HL-60/S4 treated with phorbol 12-myristate 13-acetate at 8.2 ng/mL for 4 days and 3 days (cell line): Measurements from ENCODE around the gene RPL27.
"Not testable (repeated sequence)": the region's sequence is repeated elsewhere in the genome, so short reads cannot be mapped to it uniquely, and the experiment has no call there.

Source experiments
- in situ Hi-C: fragments of 300-500 bp; cut with MboI; formaldehyde crosslinking; loops from 2 replicates; pipeline ENCODE4 v1.15.0; 2022; ENCODE audit warnings: low sequenced_read_pairs

RPL27 gene

DNA sequence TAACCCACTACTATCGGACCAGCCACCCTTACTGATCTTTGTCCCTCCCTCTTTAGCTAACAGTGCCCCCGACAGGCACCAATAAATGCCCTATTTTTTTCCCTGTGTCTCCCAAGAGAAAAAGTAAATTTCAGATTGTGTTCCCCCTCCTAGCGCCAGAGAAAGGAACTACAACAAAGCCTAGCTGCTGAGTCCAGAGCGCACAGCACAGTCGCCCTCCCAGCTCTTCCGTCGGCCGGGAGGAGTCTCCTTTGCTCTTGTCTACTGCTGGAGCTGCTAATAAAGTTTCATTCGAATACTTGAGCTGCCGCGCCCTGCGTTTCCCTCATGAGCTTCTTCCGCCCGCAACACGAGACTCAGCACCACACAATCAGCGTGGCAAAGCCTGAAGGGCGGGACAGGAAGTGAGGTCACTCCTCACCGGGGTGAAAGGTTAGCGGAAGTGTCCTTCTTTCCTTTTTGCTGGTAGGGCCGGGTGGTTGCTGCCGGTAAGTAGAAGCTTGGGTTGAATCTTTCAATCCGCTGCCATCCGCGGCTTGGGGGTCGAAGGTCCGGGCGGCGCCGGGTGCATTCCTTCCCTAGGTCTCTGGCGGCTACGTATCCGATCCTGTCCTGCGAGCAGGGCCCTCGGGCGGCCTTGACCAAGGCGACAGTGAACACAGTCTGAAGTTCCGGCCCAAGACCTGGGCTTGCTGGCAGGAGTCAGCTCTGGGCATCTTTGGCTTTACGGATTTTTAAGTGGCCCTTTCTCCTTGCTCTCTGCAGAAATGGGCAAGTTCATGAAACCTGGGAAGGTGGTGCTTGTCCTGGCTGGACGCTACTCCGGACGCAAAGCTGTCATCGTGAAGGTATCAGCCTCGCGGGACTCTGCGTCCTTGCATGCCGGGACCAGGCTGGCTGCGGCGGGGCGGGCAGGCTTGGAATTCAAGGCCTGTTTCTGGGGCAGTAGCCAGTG lies at the start of gene RPL27:
RPL27 (plus strand) TSS at position 436 of the 955 bp plus-strand sequence; CDS start at position 768, 332 bp downstream.
- in situ Hi-C loops: no loop called here

DNA sequence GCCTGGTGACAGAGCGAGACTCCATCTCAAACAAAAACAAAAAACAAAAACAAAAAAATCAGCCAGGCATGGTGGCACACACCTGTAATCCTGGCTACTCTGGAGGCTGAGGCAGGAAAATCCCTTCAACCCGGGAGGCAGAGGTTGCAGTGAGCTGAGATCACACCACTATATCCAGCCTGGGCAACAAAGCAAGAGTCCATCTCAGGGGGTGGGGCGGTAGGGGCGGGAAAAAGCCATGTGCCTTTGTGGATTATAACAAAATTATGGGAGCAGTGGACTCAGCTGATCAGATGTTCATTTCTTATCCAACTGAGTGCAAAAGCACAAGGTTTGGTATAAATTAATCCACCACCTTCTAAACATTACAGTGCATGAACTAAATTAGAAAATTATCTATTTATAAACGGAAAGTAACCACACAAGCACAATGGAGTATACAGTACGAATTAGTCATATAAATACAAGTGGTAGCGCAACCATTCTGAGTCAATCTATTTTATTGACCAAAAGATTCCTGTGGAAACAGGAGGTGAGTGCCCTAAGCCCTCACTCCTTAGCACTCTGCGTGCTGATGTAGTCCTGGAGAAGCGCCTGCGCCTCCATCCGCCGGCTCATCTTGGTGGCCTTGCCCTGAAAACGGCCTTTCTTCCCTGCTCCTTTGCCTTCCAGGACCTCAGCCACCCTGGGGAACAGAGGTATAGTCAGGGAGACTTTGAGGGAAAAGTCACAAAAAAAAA lies 48.0 kb upstream of the RPL27 start:
- in situ Hi-C loops: no loop called here

- in situ Hi-C loops: no loop called here
These were observed 44.5 kb upstream of the RPL27 start for GRCh38 chr17:42953669-42954068.

DNA sequence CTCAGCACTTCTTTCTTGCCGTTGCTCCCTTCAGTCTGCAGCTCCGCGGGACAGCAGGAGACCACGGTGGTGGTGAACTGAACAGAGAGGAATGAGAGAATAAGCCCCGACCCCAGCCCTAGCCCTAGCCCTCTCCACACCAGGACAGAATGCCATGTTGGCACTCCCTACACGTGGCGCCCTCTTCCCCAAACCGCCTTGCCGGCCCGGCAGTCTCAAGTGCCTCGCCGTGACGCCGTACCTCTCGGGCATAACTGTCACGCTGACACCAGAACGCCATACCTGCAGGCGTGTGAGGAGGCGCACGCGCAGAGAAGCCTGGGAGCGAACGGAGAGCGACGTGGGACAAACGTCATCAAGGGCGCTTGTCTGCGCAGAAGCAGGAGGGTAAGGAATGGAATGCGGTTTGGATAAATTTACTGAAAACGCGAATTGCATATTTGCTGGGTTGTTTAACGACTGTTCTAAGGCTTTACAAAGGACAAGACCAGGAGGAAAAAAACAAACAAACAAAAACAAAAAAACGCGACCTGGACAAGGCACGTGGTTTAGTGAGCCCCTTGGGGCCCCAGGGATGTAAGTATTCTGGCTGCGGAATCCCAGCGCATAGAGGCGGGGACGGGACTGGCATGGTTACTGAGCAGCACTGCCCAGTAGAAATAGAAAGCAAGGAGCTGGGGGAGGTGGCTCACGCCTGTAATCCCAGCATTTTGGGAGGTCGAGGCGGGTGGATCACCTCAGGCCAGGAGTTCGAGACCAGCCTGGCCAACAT lies 33.9 kb upstream of the RPL27 start, which contains the start of gene AARSD1:
AARSD1 (minus strand) TSS at position 294 of the 772 bp plus-strand sequence; CDS start at position 280, 14 bp downstream.
- in situ Hi-C loops: no loop called here

GRCh38 chr17:42967925-42968324 lies 30.3 kb upstream of the RPL27 start:
- in situ Hi-C loops: no loop called here

DNA sequence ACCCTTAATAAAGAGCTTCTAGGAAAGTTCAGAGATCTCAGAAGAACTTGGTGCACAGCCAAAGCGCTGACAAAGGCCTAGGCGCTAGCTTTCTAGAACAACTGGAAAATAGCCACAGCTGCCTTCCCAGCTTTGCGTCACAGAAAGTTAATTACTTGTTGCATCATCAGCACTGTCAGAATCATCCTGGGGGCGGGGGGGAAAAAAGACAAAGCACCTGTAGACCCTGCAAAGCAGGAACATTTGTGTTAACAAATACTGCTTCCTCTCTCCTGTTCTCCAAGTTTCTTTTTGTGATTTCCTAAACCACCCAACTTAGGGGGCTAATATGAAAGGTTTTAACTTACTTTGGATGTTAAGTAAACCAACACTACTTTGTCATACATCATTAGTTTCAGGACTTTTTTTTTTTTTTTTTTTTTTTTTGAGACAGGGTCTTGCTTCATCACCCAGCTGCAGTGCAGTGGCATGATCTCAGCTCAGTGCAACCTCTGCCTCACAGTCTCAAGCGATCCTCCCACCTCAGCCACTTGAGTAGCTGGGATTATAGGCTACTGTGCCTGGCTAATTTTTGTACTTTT lies 29.1 kb upstream of the RPL27 start:
- in situ Hi-C loops: no loop called here

GRCh38 chr17:42971589-42971988 lies 26.6 kb upstream of the RPL27 start:
- in situ Hi-C loops: no loop called here

GRCh38 chr17:42973323-42973722 lies 24.9 kb upstream of the RPL27 start:
- in situ Hi-C loops: not testable (repeated sequence)

GRCh38 chr17:42975265-42975664 lies 23.0 kb upstream of the RPL27 start:
- in situ Hi-C loops: no loop called here

GRCh38 chr17:42975701-42976100 lies 22.5 kb upstream of the RPL27 start:
- in situ Hi-C loops: not testable (repeated sequence)

DNA sequence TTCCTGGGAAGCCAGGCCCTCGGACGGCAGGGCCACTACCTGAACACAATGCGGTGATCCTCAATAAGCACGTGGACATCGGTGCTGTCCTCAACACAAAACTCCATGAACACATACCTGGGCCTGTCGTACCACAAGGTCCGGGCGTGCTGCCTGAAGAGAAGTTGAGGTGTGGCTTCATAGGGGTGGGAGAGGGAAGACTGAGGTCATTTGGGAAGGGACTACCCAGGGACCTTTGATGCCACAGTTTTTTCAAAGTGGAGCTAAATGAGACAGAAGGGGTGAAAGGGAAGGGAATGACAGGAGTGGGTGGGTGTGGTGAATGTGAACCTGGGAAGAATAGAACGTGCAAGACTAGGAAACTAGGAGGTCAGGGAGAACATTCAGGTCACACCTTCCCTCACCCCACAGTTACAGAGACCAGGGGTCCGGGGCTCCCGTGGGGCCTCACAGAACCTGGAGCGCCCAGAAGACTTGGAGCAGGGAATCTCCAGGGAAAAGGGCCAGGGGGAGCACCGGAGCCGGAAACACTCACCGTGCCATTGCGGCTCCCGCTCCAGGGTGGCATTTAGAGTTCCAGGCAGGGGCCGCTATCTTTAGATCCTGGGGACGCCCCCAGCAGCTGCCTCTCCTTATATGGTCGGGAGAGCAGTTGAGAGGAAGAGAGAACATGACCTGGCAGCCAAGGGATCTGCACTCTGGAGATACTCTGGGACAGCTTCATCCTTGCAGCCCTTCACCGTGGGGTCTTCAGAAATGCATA lies 18.5 kb upstream of the RPL27 start, which contains the start of gene PTGES3L:
PTGES3L (minus strand) TSS at position 570 of the 763 bp plus-strand sequence; CDS start at position 543, 27 bp downstream.
- in situ Hi-C loops: no loop called here

- in situ Hi-C loops: no loop called here
These were observed 17.9 kb upstream of the RPL27 start, which contains the start of gene RUNDC1 for GRCh38 chr17:42980274-42980765. TSS of gene RUNDC1 (plus strand) at chr17:42980565. CDS start at chr17:42980577, 12 bp downstream.

GRCh38 chr17:42980766-42981397 lies 17.3 kb upstream of the RPL27 start:
- in situ Hi-C loops: no loop called here

DNA sequence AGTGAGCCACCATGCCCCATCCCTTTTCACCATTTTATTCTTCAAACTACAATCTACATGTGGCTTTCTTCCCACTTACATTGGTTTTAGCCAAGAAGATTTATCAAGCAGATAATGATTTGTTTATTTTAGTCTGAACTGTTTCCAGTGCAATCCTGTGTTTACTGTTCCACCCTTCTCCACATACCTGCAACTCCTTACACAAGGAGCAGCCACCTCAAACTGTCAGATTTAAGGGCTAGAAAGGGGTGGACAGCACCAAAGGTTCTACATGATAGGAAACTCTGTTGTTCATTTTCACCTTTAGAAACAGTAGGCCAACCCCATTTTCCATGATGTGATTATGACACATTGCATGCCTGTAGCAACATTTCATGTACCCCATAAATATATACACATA lies 16.0 kb upstream of the RPL27 start:
- in situ Hi-C loops: no loop called here

DNA sequence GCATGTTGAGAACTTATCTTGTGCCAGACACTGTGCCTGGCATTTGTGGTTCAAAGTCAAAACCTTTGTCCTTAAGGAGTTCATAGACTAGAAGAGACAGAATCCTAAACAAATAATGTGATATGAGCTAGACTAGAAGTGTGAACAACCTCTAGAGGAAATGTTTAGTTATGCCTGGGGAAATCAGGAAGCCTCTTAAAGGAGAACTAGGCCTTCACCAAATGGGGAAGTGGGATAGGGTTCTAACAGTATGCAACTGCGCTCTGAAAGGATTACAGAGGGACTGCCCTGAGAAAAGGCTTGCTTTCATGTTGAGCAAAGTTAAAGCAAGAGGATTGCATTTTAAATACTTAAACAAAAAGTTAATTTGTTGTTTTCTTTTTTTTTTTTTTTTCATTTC lies 13.0 kb upstream of the RPL27 start:
- in situ Hi-C loops: no loop called here

DNA sequence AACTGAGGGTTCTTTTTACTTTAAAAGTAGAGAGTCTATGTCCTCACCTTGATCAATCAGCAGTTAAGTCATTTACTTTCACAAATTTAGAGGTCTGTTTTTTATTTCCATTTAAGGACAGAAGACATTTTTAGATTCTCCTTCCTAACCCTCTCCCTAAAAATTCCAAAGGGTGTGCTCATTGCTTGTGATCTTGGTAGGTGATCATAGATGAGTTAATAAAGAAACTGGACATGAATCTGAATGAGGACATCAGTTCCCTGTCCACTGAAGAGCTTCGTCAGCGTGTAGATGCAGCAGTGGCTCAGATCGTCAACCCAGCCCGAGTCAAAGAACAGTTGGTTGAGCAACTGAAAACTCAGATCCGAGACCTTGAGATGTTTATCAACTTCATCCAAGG lies 9.1 kb upstream of the RPL27 start:
- in situ Hi-C loops: no loop called here

DNA sequence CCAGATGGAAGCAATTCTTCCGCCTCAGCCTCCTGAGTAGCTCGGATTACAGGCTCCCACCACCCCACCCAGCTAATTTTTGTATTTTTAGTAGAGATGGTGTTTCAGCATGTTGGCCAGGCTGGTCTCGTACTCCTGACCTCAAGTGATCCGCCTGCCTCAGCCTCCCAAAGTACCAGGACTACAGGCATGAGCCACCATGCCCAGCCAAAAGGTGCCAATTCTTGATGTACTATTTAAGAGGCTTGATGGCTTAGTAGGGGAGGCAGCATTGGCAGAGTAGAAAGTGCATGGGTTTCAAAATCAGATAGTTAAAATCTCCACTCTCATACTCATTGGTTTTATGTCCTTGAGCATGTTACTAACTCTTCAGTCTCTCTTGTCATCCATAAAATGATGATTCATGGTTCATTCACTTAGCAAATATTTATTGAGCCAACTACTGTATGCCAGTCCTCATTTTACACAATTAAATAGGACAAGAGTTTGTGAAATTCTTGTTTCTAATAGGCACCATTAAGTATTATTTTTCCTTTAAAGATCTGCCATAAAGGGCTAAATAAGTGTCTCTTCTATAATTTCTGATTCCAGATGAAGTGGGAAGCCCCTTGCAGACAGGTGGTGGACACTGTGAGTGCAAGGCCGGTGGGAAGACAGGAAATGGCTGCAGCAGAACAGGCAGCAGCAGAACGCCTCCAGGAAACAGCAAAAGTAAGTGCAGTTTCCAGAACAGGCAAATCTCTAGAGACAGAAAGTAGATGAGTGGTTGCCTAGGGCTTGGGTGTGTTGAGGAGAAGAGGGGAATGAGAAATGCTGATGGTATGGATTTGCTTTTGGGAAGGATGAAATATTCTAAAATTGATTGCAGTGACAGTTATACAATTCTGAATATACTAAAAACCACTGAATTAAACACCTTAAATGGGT lies 8.2 kb upstream of the RPL27 start:
- in situ Hi-C loops: no loop called here

DNA sequence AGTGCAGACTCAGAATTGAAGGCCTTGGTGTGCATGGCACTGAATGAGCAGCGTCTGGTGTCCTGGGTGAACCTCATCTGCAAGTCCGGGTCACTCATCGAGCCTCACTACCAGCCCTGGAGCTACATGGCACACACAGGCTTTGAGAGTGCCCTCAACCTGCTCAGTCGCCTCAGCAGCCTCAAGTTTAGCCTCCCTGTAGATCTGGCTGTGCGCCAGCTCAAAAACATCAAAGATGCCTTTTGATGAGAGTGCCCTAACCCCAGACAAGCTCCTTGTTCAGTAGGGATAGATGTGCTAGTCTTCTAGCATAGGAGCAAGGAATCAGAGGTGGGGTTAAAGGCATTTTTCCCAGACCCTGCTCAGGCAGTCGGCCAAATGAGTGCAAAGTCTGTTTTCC lies 6.7 kb upstream of the RPL27 start:
- in situ Hi-C loops: no loop called here
